GM12878 (cell line): ENCODE data around the gene DIP2A. TPM values are rescaled to one million over a fixed set of nuclear protein-coding genes. Genes with fewer than 3 reads are reported as not detected.

Experiments
- ATAC-seq: fragments of 200-7000 bp; cut with Tn5 transposase; 3 replicates; pipeline ENCODE4 v1.9.1; 2020; ENCODE audit warnings: mild to moderate bottlenecking, moderate library complexity
- BruUV-seq: library from RNA; stranded (reverse); fragments of 400-500 nt; replicated peaks from 2 replicates; lab custom pipeline; 2021; lab: Mats Ljungman, UMichigan
- CTCF ChIA-PET: fragments of 300-600 bp; sonication (Branson Sonifier 250); formaldehyde crosslinking; extraction: SDS; loops from one replicate; lab custom pipeline; 2021; ENCODE audit warnings: inconsistent platforms; lab: Yijun Ruan, JAX
- POLR2A ChIA-PET: fragments of 350-600 bp; formaldehyde crosslinking; extraction: SDS; loops from one replicate; lab custom pipeline; 2021; ENCODE audit warnings: inconsistent platforms; lab: Charles Lee
- RAD21 ChIA-PET: fragments of 300-600 bp; sonication (Branson Sonifier 250); formaldehyde crosslinking; loops from one replicate; lab custom pipeline; 2023; ENCODE audit warnings: antibody characterized with exemption; ENCODE audit not compliant: unreplicated experiment; lab: Charles Lee
- SMC1A ChIA-PET: fragments of 300-600 bp; sonication (Branson Sonifier 250); formaldehyde crosslinking; loops from one replicate; lab custom pipeline; 2023; ENCODE audit not compliant: unreplicated experiment, uncharacterized antibody; lab: Charles Lee
- DNase-seq: peaks from one replicate; pipeline ENCODE4 v3.0.0-alpha.2; 2011; ENCODE audit warnings: low read depth, low spot score
- FAIRE-seq: peaks from 3 replicates; lab custom pipeline; 2011; peaks lifted over from hg19 to GRCh38; lab: Jason Lieb, UNC
- H2AFZ ChIP-seq: 2 replicates; pipeline ENCODE4 v1.6.0; 2011; ENCODE audit warnings: low read depth, low read length, control low read depth; ENCODE audit not compliant: control insufficient read depth
- H3K27ac ChIP-seq: 2 replicates; pipeline ENCODE4 v1.5.1; 2011; ENCODE audit warnings: control low read depth; ENCODE audit not compliant: control insufficient read depth, insufficient read depth
- H3K27me3 ChIP-seq, 2 experiments: replicated peaks in 1 of 2; 2 replicates each; pipeline versions ENCODE4 v1.6.0 to v1.6.1; 2011; ENCODE audit warnings: low read length in 1 of 2; ENCODE audit not compliant: control insufficient read depth in 2 of 2, insufficient read depth in 2 of 2
- H3K36me3 ChIP-seq, 2 experiments: 2 replicates each; pipeline ENCODE4 v1.5.1; 2011; ENCODE audit warnings: low read length in 1 of 2; ENCODE audit not compliant: control insufficient read depth in 2 of 2, insufficient read depth in 2 of 2
- H3K4me1 ChIP-seq: 2 replicates; pipeline ENCODE4 v1.6.1; 2011; ENCODE audit warnings: mild to moderate bottlenecking, low read length, moderate library complexity, mixed read lengths; ENCODE audit not compliant: control insufficient read depth, insufficient read depth
- H3K4me2 ChIP-seq: 2 replicates; pipeline ENCODE4 v1.6.0; 2011; ENCODE audit warnings: control low read depth; ENCODE audit not compliant: control insufficient read depth, insufficient read depth
- H3K4me3 ChIP-seq: fragments of 200-600 bp; sonication (generic); 2 replicates; pipeline ENCODE4 v1.5.1; 2016
- H3K79me2 ChIP-seq: 2 replicates; pipeline ENCODE4 v1.6.0; 2011; ENCODE audit warnings: low read length; ENCODE audit not compliant: control insufficient read depth, insufficient read depth
- H3K9ac ChIP-seq: 2 replicates; pipeline ENCODE4 v1.8.0; 2011; ENCODE audit warnings: low read length, control low read depth, mixed read lengths; ENCODE audit not compliant: control insufficient read depth, insufficient read depth
- H3K9me3 ChIP-seq: replicated peaks from 3 replicates; pipeline ENCODE4 v1.5.1; 2011; ENCODE audit warnings: mild to moderate bottlenecking, low read length; ENCODE audit not compliant: control insufficient read depth, insufficient read depth
- H4K20me1 ChIP-seq: 2 replicates; pipeline ENCODE4 v1.6.0; 2011; ENCODE audit not compliant: control insufficient read depth, insufficient read depth
- BCL11A ChIP-seq: IDR thresholded peaks from 2 replicates; pipeline ENCODE4 v1.6.1; 2011; ENCODE audit warnings: low read depth, low read length
- FOXM1 ChIP-seq: IDR thresholded peaks from 2 replicates; pipeline ENCODE4 v1.6.1; 2012; ENCODE audit warnings: low read depth, mild to moderate bottlenecking, inconsistent platforms, low read length, moderate library complexity
- HCFC1 ChIP-seq: fragments of 150-350 bp; IDR thresholded peaks from 2 replicates; pipeline ENCODE4 v1.6.1; 2014; ENCODE audit warnings: low read length
- HDGF ChIP-seq: fragments of 450-650 bp; IDR thresholded peaks from 2 replicates; pipeline ENCODE4 v1.6.1; 2016; ENCODE audit warnings: antibody characterized with exemption
- NBN ChIP-seq: fragments of 450-650 bp; IDR thresholded peaks from 2 replicates; pipeline ENCODE4 v1.6.1; 2016
- ZNF217 ChIP-seq: fragments of 450-650 bp; IDR thresholded peaks from 2 replicates; pipeline ENCODE4 v1.6.1; 2017; ENCODE audit warnings: antibody characterized with exemption, mild to moderate bottlenecking
- WGBS: methylation state at CpG from one replicate; pipeline ENCODE4 v1.1.6; 2016; ENCODE audit warnings: low lambda C conversion rate; ENCODE audit not compliant: insufficient replicate concordance, insufficient coverage; ENCODE audit errors: missing lambda C conversion rate; 5-methylcytosine and 5-hydroxymethylcytosine counted together
- in situ Hi-C: fragments of 300-500 bp; cut with MboI; formaldehyde crosslinking; loops from 9 replicates; pipeline ENCODE4 v1.14.3; 2018; ENCODE audit warnings: mixed read lengths
- intact Hi-C: fragments of 100-400 bp; cut with micrococcal nuclease; formaldehyde crosslinking; loops from one replicate; pipeline ENCODE4 v1.14.2; 2022; ENCODE audit not compliant: unreplicated experiment
- polyA plus RNA-seq, 11 experiments: library from polyadenylated mRNA; depleted of rRNA in 4 of 11; unstranded in 6 of 11; stranded (reverse) in 5 of 11; fragments of >200 nt; fragmentation: Nextera tagmentation in 4 of 11; fragmentation: Illumina TruSeq in 1 of 11; extraction: Ambion mirVana in 4 of 11; extraction: Trizol in 1 of 11; gene quantifications; 1 replicate in 1 of 11; 2 replicates in 10 of 11; pipeline versions ENCODE4 v1.2.1 to v1.2.3, GENCODE V29; 2011 to 2016; ENCODE audit warnings: inconsistent platforms in 2 of 11, missing spikeins in 2 of 11, low read depth in 1 of 11
- total RNA-seq, 4 experiments: library from RNA; depleted of rRNA in 3 of 4; stranded (reverse); fragments of >200 nt in 3 of 4; fragmentation: Illumina TruSeq in 1 of 4; extraction: Trizol in 1 of 4; gene quantifications; 2 replicates each; pipeline versions ENCODE4 v1.2.1 to v1.2.3, GENCODE V29; 2013 to 2021
- TF ChIP-seq, protein P1 (sequence below): fragments of 450-650 bp; formaldehyde crosslinking; IDR thresholded peaks from 2 replicates; pipeline ENCODE4 v1.4.0; 2020; ENCODE audit warnings: mild to moderate bottlenecking, moderate library complexity
- TF ChIP-seq, protein P2 (sequence below): fragments of 450-650 bp; IDR thresholded peaks from 2 replicates; pipeline ENCODE4 v1.6.1; 2017; ENCODE audit warnings: mild to moderate bottlenecking, low read depth, inconsistent platforms; ENCODE audit not compliant: poor library complexity, severe bottlenecking

Gene DIP2A
- total and polyA plus RNA-seq, 10 of the 15 experiments (the other 5 are each of a cell fraction or from before 2014, with no cell fraction given) = 1.7 to 25.5 (median 12.2) TPM

- no peak for DNase-seq
- 95% methylated on average over 6 of the region's 6 CpGs for WGBS
- ChIA-PET SMC1A (interaction anchor here (0.5 to 1.0 kb wide), 2 partner anchors 10 to 54 kb away, joined by 3 to 6 read pairs; no protein-coding TSS in a partner anchor), POLR2A (no interaction called here), RAD21 (no interaction called here), CTCF (no interaction called here)
- Histone ChIP-seq H3K27ac (no peak overlapping the region), H3K4me3 (no peak overlapping the region), H3K27me3 (no peaks in the 10 kb centered on the region), H3K9ac (no peak overlapping the region), H3K36me3 (peaks cover 8 to 11% of the 10 kb centered on the region in 2 experiments), H3K79me2 (no peaks in the 10 kb centered on the region), H3K4me1 (no peaks in the 10 kb centered on the region), H3K9me3 (no peaks in the 10 kb centered on the region; the same call in 2 of the 3 replicates), H3K4me2 (no peak overlapping the region), H2AFZ (no peak overlapping the region), H4K20me1 (no peaks in the 10 kb centered on the region)
- in situ Hi-C loops (no loop called here), intact Hi-C loops (no loop called here)
- no peak for FAIRE-seq
- TF ChIP-seq ZNF217 (no peak), BCL11A (no peak), HCFC1 (no peak), HDGF (no peak), NBN (no peak), FOXM1 (no peak)
- TF ChIP-seq, protein P1, sequence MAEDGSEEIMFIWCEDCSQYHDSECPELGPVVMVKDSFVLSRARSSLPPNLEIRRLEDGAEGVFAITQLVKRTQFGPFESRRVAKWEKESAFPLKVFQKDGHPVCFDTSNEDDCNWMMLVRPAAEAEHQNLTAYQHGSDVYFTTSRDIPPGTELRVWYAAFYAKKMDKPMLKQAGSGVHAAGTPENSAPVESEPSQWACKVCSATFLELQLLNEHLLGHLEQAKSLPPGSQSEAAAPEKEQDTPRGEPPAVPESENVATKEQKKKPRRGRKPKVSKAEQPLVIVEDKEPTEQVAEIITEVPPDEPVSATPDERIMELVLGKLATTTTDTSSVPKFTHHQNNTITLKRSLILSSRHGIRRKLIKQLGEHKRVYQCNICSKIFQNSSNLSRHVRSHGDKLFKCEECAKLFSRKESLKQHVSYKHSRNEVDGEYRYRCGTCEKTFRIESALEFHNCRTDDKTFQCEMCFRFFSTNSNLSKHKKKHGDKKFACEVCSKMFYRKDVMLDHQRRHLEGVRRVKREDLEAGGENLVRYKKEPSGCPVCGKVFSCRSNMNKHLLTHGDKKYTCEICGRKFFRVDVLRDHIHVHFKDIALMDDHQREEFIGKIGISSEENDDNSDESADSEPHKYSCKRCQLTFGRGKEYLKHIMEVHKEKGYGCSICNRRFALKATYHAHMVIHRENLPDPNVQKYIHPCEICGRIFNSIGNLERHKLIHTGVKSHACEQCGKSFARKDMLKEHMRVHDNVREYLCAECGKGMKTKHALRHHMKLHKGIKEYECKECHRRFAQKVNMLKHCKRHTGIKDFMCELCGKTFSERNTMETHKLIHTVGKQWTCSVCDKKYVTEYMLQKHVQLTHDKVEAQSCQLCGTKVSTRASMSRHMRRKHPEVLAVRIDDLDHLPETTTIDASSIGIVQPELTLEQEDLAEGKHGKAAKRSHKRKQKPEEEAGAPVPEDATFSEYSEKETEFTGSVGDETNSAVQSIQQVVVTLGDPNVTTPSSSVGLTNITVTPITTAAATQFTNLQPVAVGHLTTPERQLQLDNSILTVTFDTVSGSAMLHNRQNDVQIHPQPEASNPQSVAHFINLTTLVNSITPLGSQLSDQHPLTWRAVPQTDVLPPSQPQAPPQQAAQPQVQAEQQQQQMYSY = no peak
- TF ChIP-seq, protein P2, sequence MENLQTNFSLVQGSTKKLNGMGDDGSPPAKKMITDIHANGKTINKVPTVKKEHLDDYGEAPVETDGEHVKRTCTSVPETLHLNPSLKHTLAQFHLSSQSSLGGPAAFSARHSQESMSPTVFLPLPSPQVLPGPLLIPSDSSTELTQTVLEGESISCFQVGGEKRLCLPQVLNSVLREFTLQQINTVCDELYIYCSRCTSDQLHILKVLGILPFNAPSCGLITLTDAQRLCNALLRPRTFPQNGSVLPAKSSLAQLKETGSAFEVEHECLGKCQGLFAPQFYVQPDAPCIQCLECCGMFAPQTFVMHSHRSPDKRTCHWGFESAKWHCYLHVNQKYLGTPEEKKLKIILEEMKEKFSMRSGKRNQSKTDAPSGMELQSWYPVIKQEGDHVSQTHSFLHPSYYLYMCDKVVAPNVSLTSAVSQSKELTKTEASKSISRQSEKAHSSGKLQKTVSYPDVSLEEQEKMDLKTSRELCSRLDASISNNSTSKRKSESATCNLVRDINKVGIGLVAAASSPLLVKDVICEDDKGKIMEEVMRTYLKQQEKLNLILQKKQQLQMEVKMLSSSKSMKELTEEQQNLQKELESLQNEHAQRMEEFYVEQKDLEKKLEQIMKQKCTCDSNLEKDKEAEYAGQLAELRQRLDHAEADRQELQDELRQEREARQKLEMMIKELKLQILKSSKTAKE = no peak
- BruUV-seq = no TSS peak
- ATAC-seq = no peak
Observed at GRCh38 chr21:46493828-46494227, 35.1 kb downstream of the DIP2A start.
